GM19239 (cell line): ENCODE measurements around the gene BNC2.

Experiments used
- DNase-seq: peaks from one replicate; pipeline ENCODE4 v3.0.0; 2011; ENCODE audit warnings: low spot score; ENCODE audit not compliant: insufficient read length
- FAIRE-seq: peaks from 2 replicates; lab custom pipeline; 2011; peaks lifted over from hg19 to GRCh38; lab: Jason Lieb, UNC

BNC2 gene

GRCh38 chr9:16869882-16870595, 431 bp downstream of the BNC2 start:
- FAIRE-seq (no peak), DNase-seq (no peak)

- FAIRE-seq (no peak), DNase-seq (no peak)
These were observed 1.2 kb downstream of the BNC2 start for GRCh38 chr9:16869131-16869881.

- no peak for FAIRE-seq
- no peak for DNase-seq
These were observed 1.8 kb downstream of the BNC2 start for GRCh38 chr9:16868701-16869100.

GRCh38 chr9:16867576-16868311, 2.7 kb downstream of the BNC2 start:
- FAIRE-seq (no peak), DNase-seq (no peak)

GRCh38 chr9:16866587-16866986, 3.9 kb downstream of the BNC2 start:
- DNase-seq (no peak), FAIRE-seq (no peak)

GRCh38 chr9:16864649-16865434, 5.6 kb downstream of the BNC2 start:
- no peak for FAIRE-seq

GRCh38 chr9:16848179-16848578, 22.3 kb downstream of the BNC2 start:
- FAIRE-seq (no peak), DNase-seq (no peak)

More at GRCh38 chr9:16864649-16865434, 5.6 kb downstream of the BNC2 start:
- no peak for DNase-seq

GRCh38 chr9:16846986-16847385, 23.5 kb downstream of the BNC2 start:
- no peak for DNase-seq
- no peak for FAIRE-seq

GRCh38 chr9:16846367-16846766, 24.1 kb downstream of the BNC2 start:
- DNase-seq (no peak), FAIRE-seq (no peak)

GRCh38 chr9:16834817-16835216, 35.7 kb downstream of the BNC2 start:
- no peak for FAIRE-seq
- DNase-seq: no peak

GRCh38 chr9:16833296-16833835, 37.1 kb downstream of the BNC2 start:
- FAIRE-seq: no peak
- no peak for DNase-seq

- FAIRE-seq: no peak
- DNase-seq: no peak
These were observed 38.4 kb downstream of the BNC2 start for GRCh38 chr9:16832101-16832500.

- FAIRE-seq (no peak), DNase-seq (no peak)
These were observed 39.7 kb downstream of the BNC2 start for GRCh38 chr9:16830806-16831205.

GRCh38 chr9:16828340-16829281, 41.9 kb downstream of the BNC2 start:
- FAIRE-seq (no peak), DNase-seq (no peak)

- FAIRE-seq (no peak), DNase-seq (no peak)
These were observed 44.4 kb downstream of the BNC2 start for GRCh38 chr9:16825971-16826625.

- FAIRE-seq (no peak), DNase-seq (no peak)
These were observed 45.1 kb downstream of the BNC2 start for GRCh38 chr9:16825331-16825725.

- DNase-seq (no peak), FAIRE-seq (no peak)
These were observed 45.7 kb downstream of the BNC2 start for GRCh38 chr9:16824545-16825330.

- DNase-seq (no peak), FAIRE-seq (no peak)
These were observed 46.6 kb downstream of the BNC2 start for GRCh38 chr9:16823906-16824305.
